ENCODE data around the gene RABAC1. TPM values are rescaled to one million over a fixed set of nuclear protein-coding genes. Genes with fewer than 3 reads are reported as not detected.

The RABAC1 gene
- total and polyA plus RNA-seq, 9 of the 15 experiments (the other 6 are each of a cell fraction or from before 2014, with no cell fraction given): 2.4 to 28.1 (median 9.3) TPM

DNA sequence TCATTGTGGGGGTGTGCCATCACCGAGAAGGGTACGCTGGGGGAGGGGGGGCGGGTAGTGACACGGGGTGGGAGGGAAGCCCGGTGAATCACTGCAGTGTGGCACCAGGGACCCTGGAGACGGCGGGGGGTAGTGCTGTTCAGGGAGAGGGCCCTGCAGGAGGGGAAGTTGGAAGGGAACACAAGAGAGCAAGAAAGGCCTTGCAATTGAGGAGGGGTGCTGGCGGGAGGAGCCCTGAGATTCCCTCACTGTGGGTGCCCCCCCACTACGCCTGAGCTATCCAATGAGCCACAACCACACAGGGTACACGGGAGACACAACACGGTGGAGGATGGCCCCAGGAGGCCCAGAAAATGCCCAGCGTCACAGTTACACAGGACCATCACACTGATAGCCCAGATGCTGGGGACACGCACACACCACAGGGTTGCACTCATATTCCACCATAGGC, 35.4 kb upstream of the RABAC1 start (continued):
- TF ChIP-seq, protein P1, sequence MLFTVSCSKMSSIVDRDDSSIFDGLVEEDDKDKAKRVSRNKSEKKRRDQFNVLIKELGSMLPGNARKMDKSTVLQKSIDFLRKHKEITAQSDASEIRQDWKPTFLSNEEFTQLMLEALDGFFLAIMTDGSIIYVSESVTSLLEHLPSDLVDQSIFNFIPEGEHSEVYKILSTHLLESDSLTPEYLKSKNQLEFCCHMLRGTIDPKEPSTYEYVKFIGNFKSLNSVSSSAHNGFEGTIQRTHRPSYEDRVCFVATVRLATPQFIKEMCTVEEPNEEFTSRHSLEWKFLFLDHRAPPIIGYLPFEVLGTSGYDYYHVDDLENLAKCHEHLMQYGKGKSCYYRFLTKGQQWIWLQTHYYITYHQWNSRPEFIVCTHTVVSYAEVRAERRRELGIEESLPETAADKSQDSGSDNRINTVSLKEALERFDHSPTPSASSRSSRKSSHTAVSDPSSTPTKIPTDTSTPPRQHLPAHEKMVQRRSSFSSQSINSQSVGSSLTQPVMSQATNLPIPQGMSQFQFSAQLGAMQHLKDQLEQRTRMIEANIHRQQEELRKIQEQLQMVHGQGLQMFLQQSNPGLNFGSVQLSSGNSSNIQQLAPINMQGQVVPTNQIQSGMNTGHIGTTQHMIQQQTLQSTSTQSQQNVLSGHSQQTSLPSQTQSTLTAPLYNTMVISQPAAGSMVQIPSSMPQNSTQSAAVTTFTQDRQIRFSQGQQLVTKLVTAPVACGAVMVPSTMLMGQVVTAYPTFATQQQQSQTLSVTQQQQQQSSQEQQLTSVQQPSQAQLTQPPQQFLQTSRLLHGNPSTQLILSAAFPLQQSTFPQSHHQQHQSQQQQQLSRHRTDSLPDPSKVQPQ (CRISPR knock-in tag; IDR thresholded peaks at IDR 0.05; ENCODE audit: borderline replicate concordance): no peak
- TF ChIP-seq, protein P2, sequence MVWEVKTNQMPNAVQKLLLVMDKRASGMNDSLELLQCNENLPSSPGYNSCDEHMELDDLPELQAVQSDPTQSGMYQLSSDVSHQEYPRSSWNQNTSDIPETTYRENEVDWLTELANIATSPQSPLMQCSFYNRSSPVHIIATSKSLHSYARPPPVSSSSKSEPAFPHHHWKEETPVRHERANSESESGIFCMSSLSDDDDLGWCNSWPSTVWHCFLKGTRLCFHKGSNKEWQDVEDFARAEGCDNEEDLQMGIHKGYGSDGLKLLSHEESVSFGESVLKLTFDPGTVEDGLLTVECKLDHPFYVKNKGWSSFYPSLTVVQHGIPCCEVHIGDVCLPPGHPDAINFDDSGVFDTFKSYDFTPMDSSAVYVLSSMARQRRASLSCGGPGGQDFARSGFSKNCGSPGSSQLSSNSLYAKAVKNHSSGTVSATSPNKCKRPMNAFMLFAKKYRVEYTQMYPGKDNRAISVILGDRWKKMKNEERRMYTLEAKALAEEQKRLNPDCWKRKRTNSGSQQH (CRISPR knock-in tag; IDR thresholded peaks at IDR 0.05): no peak
- TF ChIP-seq POLR2B (IDR thresholded peaks at IDR 0.05; ENCODE audit: low read depth, partially characterized antibody): no peak
- no peak for TF ChIP-seq ARNT (IDR thresholded peaks at IDR 0.05)
- TF ChIP-seq ZNF551 (CRISPR knock-in tag; IDR thresholded peaks at IDR 0.05): no peak
- TF ChIP-seq CREBBP (IDR thresholded peaks at IDR 0.05; ENCODE audit: low read depth, low read length): no peak
- no peak for TF ChIP-seq ZNF175 (CRISPR knock-in tag; IDR thresholded peaks at IDR 0.05; ENCODE audit: low read depth)
- no peak for TF ChIP-seq NFE2L1 (tag; IDR thresholded peaks at IDR 0.05; ENCODE audit: borderline replicate concordance, low read depth)
